SK-N-MC (cell line): ENCODE results near the gene PPP4R4.

Source experiments
- EZH2 ChIP-seq: fragments of 200-600 bp; sonication (generic); IDR thresholded peaks from one replicate; pipeline ENCODE4 v1.6.1; 2017; ENCODE audit warnings: antibody characterized with exemption
- POLR2AphosphoS5 ChIP-seq: IDR thresholded peaks from 2 replicates; pipeline ENCODE4 v1.6.1; 2012; ENCODE audit warnings: mild to moderate bottlenecking, low read depth, low read length, borderline replicate concordance

GRCh38 chr14:94320243-94320642 is 146.1 kb downstream of the PPP4R4 start:
- TF ChIP-seq POLR2AphosphoS5, result no peak
- no peak for TF ChIP-seq EZH2
